GM18505 (cell line): ENCODE data around the gene ACTRT1.

Source experiments
- ATAC-seq: cut with Tn5 transposase; IDR thresholded peaks from one replicate; pipeline ENCODE4 v1.9.1; 2021; ENCODE audit not compliant: unreplicated experiment
- POLR2A ChIP-seq: IDR thresholded peaks from 4 replicates; pipeline ENCODE4 v1.6.1; 2011; ENCODE audit warnings: borderline replicate concordance; ENCODE audit not compliant: insufficient read depth, insufficient read length; ENCODE audit errors: extremely low read depth

Gene ACTRT1

GRCh38 chrX:128052303-128052702 is at the start of gene ACTRT1:
Gene ACTRT1, minus strand, starts transcription at chrX:128052403. Its CDS starts 197 bp downstream, at chrX:128052206.
- no peak for TF ChIP-seq POLR2A
- no peak for ATAC-seq

GRCh38 chrX:128078545-128078944 is 26.3 kb upstream of the ACTRT1 start:
- TF ChIP-seq POLR2A: no peak
- ATAC-seq: no peak

- ATAC-seq: no peak
- no peak for TF ChIP-seq POLR2A
Measured at GRCh38 chrX:128057421-128057820, 5.2 kb upstream of the ACTRT1 start.

- no peak for ATAC-seq
- no peak for TF ChIP-seq POLR2A
Measured at GRCh38 chrX:128051526-128051925, 677 bp downstream of the ACTRT1 start.

- no peak for TF ChIP-seq POLR2A
- ATAC-seq: no peak
Measured at GRCh38 chrX:128035318-128035717, 16.9 kb downstream of the ACTRT1 start.

- no peak for TF ChIP-seq POLR2A
- no peak for ATAC-seq
Measured at GRCh38 chrX:128021566-128021965, 30.6 kb downstream of the ACTRT1 start.

DNA sequence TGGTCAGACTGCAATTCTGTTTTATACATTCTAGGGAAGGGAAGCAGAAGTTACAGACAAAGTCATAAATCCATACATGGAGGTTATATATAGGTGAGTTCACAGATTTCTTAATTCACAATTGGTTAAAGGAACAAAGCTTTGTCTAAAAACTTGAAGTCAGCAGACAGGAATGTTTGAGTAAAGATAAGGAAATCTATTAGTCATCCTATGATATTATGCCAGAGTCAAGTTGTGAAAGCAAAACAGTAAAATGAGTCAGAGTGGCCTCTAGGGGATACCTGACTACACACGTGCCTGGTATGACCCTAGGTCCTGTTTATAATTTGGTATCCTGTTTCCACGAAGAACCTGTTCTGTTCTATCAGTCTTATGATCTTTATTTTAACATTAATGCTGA is 31.5 kb downstream of the ACTRT1 start:
- TF ChIP-seq POLR2A: no peak
- no peak for ATAC-seq

DNA sequence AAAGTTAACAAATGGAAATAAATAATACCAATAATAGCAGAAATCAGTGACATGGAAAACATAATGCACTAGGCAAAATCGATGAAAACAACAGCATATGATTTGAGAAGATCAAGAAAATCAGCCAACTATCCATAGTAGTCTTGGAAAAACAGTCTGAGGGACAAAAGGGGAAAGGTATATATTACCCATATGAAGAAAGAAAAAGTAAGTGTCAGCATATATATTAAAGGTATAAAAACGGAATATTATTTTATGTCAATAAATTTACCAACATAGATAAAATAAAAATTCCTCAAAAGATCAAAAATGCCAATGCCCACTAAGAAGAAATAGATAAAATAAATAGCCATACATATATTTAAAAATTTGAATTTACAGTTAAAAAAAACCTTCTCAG is 33.0 kb downstream of the ACTRT1 start:
- no peak for TF ChIP-seq POLR2A
- no peak for ATAC-seq

- TF ChIP-seq POLR2A: no peak
- no peak for ATAC-seq
Measured at GRCh38 chrX:128012015-128012414, 40.2 kb downstream of the ACTRT1 start.

GRCh38 chrX:128007882-128008281 is 44.3 kb downstream of the ACTRT1 start:
- no peak for TF ChIP-seq POLR2A
- ATAC-seq: no peak
